Endothelial cell of hepatic sinusoid (primary cell): Measurements from ENCODE around the gene LCNL1.

Source experiments
- in situ Hi-C: cut with HindIII; loops from 2 replicates; pipeline ENCODE4 v1.10.0; 2017; ENCODE audit warnings: low sequenced_read_pairs

Gene LCNL1

DNA sequence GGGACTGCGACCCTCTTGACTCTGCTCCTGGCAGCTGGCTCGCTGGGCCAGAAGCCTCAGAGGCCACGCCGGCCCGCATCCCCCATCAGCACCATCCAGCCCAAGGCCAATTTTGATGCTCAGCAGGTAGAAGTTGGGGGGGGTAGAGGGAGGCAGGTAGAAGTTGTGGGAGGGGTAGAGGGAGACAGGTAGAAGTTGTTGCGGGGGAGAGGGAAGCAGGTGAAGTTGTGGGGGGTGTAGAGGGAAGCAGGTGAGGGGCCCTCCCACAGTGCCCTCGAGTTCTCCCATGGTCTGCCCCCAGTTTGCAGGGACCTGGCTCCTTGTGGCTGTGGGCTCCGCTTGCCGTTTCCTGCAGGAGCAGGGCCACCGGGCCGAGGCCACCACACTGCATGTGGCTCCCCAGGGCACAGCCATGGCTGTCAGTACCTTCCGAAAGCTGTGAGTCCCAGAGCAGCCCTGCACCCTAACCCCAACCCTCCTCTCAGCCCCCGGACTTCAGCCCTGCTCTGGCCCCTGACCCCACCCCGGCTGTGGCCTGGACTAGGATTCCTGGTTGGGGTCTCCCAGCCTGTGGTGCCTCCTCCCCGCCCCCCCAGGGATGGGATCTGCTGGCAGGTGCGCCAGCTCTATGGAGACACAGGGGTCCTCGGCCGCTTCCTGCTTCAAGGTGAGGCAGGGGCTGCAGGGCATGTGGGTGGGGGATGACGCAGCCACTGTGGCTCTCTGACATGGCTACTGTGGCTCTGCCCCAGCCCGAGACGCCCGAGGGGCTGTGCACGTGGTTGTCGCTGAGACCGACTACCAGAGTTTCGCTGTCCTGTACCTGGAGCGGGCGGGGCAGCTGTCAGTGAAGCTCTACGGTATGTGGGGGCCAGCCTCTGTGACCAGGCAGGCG is 37.2 kb upstream of the LCNL1 start:
- in situ Hi-C loops = loop anchor here (5.0 to 25.0 kb wide), 2 partner anchors 82 to 217 kb away; partner anchors contain the start of genes ABCA2, LRRC26 and TMEM210

DNA sequence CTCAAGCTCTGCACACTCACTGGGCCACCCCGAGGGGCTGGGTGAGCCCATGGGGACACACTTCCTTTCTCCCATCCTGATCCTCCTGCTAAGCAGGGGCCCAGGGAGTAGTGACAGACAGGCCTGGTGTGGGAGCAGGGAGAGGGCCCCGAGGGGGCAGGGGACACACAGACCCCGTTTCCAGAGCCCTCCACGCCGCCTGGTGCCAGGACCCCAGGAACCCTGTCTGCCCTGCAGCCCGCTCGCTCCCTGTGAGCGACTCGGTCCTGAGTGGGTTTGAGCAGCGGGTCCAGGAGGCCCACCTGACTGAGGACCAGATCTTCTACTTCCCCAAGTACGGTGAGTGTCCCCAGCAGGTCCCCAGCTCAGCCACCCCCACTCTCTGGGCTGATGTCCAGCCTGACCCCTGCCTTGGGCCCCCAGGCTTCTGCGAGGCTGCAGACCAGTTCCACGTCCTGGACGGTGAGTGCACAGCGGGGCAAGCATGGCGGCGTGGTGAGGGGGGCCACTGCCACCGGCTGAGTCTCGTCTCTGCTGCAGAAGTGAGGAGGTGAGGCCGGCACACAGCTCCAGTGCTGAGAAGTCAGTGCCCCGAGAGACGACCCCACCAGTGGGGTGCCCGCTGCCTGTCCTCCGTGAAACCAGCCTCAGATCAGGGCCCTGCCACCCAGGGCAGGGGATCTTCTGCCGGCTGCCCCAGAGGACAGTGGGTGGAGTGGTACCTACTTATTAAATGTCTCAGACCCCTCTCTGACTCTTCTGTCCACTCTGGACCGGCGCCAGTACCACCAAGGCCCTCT is 36.4 kb upstream of the LCNL1 start:
- in situ Hi-C loops = loop anchor here (5.0 to 25.0 kb wide), 2 partner anchors 81 to 216 kb away; partner anchors contain the start of genes ABCA2, LRRC26 and TMEM210

DNA sequence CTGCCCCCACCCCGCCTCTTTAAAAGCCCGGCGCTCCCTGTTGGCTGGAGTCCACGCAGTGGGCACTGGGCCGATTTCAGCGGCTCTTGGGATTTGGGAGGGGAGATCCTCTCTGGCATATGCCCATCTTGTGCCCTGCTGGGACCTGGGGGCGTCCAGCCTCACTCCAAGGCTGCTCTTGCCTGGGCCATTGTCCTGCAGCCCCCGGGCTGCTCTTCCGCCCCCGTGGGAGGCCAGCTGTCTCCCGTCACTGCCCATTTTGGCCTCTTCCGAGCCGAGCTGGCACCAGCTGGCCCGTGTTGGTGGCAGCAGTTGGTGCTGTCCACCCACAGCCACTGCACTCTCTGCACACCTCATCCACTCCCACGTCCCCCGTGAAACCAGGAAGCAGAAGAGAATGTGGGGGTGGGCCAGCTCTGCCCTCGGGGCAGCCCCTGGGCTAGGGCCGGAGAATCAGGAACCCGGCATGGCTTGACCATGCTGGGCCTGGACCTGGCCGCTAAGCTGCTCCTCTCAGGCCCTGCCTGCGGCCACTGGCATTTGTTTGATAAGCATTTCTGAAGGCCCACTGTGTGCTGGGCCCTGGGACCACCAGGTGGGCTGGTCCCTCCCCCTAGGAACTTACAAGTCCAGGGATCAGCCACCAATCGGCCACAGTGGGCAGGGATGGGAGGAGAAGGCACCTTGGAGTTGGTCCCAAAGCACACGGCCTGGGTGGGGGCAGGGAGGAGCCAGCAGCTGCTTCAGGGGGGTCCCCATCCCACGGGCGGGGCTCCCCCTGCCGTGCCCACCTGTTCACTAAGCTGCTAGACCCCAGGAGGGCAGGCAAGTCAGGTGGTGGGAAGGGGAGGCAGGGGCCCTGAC is 35.5 kb upstream of the LCNL1 start:
- in situ Hi-C loops = loop anchor here (5.0 to 25.0 kb wide), 2 partner anchors 80 to 215 kb away; partner anchors contain the start of genes ABCA2, LRRC26 and TMEM210

DNA sequence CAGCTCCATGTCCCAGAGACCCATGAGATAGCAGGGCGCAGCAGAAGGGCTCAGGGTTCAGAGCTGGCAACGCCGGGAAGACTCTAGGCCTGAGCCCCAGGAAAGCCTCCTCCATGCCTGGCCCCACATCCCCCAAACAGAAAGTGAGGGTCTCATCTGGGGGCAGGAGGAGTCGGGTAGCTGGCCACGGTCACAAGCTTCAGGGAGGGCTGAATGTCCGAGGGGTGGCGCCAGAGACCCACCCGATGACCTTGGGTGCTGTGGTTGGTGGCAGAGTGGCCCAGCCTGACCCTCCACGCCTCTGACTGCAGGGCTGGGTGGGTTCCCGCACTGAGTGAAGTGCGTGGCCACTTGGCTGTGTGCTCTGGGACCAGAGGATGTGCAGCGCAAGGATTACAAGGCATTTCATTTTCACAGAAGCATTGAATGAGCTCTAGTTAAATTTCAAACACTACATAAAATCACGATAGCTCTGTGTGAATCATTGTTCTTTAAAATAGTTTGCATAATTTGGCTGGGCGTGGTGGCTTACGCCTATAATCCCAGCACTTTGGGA is 34.8 kb upstream of the LCNL1 start:
- in situ Hi-C loops = loop anchor here (5.0 to 25.0 kb wide), 2 partner anchors 79 to 214 kb away; partner anchors contain the start of genes ABCA2, LRRC26 and TMEM210

DNA sequence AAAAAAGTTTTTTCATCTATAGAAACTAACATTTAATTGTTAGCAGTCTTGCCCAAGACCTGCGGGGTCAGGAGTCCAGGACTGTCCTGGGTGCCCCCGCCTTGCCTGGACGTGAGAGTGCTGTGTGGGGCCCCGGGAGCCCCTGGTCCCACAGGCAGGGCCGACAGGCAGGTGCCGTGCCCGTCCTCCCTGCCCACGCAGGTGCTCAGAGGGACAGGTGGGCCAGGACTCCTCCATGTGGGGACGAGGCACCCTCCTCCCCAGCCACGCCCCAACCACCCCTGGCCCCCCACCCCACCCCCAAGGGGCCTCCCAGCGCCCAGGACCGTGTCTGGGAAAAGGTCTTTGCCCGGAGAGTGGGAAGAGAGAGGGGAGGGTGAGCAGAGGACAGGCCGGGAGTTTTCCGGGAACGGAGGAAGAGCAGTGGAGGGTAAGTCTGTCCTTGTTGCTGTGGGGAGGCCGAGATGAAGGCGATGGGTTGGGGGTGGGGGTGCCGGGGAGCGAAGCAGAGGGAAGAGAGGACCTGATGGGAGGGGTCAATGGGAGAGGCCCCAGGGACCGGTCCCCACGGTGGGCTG is 33.5 kb upstream of the LCNL1 start:
- in situ Hi-C loops = loop anchor here (5.0 to 25.0 kb wide), 2 partner anchors 78 to 213 kb away; partner anchors contain the start of genes ABCA2, LRRC26 and TMEM210

DNA sequence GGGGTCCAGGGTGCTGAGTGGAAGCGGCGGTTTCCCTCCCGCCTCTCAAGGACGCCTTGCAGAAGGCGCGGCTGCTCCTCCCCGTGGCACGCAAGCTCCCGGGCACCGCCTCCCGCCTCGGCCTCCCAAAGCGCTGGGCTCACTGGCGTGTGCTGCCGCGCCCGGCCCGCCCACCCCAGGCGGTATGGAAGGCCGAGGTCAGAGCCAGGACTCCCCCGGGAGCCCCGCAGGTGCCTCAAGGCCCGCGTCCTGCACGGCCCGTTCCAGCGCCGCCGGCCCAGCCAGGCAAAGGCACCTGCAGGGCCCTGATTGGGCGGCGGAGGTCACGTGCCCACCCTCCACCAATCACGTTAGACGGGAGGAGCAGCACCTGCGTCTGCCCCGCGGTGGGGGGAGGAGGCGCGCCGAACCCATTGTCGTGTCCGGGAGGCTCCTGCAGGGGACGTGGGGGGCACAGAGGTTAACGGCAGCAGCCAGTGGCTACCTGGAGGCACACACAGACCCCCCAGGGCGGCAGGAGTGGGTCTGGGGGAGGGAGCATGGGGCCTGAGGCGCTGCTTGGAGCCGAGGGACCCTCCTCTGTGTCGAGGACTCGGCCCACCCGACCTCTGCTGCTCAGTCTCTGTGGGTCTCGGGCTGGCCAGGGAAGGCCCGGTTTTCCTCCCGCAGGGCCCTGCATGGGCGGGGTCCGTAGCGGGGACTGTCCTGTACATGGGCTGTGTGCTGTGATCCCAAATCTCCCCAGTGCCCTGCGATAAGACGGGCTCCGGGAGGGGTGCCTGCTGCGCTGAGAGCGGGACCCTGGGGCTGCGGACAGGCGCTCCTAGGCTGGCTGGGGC is 32.8 kb upstream of the LCNL1 start:
- in situ Hi-C loops = loop anchor here (5.0 to 25.0 kb wide), 2 partner anchors 77 to 212 kb away; partner anchors contain the start of genes ABCA2, LRRC26 and TMEM210

DNA sequence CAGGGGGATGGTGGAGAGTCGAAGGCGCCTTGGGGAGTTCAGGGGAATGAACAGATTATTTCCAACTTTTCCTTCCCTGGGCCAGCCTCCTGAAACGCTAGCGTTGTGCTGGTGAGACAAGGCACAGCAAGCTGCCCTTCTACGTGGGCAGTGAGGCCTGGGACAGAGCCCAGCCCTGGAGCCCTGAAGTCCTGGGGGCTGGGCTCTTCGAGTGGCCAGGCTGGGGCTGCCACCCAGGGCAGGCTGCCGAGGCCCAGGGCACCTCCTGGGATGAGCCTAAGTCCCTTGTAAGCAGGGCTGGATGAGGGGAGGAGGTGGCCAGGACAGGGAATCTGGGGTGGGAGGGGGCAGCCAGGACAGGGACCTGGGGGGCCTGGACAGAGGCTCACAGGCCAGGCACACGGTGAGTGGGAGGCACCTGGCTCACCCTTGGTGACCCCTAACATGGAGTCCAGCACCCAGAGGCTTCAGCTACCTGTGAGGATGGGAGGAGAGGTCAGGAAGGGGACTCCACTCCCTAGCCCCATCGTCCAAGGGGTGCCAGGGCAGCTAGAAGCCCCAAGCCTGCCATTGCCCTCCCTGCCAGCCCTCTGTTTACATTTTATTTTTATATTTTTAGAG is 32.0 kb upstream of the LCNL1 start:
- in situ Hi-C loops = no loop called here

DNA sequence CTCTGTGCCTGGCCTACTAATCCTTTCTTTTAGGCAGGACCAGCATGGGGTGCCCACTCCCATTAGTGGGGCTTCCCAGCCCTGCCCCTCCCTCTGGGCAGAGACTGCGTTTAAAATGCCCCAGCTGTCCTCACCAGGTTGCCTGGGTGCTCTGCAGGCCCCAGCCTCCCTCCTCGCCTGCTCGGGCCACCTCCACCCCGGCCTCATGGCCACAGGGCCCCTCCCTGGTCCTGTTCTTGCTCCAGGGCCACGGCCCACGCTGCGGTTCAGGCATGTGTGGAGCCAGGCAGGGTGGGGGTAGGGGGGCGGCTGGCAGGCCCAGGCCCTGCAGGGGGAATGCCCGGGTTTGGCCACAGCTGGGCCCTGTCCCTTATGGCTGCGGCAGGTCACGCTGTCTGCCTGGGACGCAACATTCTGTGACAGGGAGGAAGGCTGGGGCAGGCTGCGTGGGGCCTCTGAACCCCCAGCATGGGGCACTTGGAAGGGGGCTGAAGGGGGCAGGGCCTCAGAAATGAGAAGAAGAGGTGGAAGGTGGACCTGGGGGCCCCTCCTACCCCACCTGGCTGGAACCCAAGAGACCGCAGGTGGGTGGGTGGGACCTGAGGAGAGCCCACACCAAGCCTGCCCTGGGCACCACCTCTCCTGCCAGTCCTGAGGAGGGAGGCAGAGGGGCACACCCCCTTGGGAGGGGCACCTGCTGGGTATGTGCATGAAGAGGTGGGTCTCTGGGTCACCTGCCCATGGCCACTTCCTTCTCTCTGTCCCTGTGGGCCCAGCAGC is 31.1 kb upstream of the LCNL1 start, which contains the start of gene LCN12:
Gene LCN12 (plus strand): TSS at position 733 of the 780 bp plus-strand sequence. CDS start 55 bp downstream, outside the sequence.
- in situ Hi-C loops = no loop called here

DNA sequence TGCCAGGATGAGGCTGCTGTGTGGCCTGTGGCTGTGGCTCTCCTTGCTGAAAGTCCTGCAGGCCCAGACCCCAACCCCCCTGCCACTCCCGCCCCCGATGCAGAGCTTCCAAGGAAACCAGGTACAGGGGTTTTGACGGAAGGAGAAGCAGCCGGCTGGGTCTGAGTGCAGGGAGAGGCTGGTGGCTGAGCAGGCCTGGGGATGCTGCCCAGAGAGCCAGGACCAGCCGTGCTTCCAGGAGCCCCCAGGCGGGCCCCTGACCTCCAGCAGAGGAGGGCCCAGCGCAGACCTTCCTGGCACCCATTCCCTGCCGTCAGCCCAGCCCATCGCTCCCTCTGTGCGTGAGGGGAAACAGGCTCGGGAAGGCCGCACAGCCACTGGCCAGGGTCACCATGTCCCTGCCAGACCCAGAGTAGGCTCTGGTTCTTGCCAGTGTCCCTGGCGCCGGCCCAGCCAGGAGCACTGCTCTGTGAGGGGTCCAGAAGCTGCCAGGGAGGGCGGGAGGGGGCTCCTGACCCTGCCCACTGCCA is 30.4 kb upstream of the LCNL1 start:
- in situ Hi-C loops = no loop called here

DNA sequence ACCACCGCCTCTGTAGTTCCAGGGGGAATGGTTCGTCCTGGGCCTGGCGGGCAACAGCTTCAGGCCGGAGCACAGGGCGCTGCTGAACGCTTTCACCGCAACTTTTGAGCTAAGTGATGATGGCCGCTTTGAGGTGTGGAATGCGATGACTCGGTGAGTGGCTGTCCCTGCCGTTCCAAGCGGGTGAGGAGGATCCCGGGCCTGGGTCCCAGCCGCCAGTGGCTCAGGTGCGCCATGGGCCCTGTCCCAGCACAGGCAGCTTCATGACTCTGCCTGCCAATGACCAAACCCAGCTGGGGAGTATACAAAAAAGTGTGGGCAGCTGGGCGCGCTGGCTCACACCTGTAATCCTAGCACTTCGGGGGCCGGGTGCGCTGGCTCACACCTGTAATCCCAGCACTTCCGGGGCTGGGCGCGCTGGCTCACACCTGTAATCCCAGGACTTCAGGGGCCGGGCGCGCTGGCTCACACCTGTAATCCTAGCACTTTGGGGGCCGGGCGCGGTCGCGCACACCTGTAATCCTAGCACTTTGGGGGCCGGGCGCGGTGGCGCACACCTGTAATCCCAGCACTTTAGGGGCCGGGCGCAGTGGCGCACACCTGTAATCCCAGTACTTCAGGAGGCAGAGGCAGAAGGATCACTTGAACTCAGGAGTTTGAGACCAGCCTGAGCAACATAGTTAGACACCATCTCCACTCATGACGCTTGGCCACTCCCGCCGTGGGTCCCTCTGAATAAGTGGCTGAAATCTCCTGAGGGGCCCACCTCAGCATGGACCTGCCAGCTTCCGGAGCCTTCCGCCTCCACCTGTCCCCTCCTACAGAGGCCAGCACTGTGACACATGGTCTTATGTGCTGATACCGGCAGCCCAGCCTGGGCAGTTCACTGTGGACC is 29.7 kb upstream of the LCNL1 start:
- in situ Hi-C loops = no loop called here

DNA sequence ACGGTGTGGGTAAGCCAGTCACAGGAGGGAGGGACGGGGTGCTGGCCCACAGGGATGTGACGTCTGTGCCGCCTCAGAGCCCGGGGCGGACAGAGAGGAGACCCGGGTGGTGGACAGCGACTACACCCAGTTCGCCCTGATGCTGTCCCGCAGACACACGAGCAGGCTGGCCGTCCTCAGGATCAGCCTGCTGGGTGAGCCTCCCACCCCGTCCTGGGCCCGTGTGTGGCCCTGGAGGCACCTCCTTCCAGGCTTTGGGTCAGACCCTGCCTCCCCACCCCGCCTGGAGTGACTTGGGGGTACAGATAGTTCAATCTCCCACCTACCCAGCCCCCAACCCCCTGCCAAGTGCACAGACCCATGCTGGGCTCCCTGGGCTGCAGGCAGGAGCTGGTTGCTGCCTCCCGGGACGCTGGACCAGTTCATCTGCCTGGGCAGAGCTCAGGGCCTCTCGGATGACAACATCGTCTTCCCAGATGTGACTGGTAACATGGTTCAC is 29.0 kb upstream of the LCNL1 start:
- in situ Hi-C loops = no loop called here

DNA sequence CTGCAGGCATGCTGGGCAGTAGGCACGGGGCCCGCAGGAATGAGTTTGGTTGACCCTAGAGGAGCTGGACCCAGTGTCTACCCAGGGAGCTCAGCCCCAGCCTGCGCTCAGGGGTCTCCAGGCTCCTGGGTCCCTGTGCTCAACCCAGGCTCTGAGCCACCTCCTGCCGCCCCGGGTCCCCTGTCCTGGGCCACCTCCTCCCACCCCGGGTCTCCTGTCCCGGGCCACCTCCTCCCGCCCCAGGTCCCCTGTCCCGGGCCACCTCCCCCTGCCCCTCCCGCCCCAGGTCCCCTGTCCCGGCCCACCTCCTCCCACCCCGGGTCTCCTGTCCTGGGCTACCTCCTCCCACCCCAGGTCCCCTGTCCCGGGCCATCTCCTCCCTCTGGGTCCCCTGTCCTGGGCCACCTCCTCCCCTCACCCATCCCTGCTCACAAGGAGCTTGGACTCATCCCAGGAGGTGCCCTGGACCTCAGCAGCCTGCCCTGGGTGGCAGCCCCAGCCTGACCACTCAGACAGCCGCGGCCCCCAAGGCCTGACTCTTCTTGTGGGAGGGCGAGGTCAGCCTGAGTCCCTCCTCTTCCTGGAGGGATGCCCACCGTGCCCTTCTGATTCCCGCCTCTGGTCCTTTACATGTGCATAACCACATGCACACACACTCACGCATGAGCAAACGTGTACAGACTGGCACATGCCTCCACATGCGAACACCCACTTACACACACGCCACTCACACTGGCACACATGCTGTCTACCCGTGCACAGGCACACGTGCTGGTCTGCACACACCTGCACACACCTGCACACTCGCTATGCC is 28.3 kb upstream of the LCNL1 start:
- in situ Hi-C loops = no loop called here

DNA sequence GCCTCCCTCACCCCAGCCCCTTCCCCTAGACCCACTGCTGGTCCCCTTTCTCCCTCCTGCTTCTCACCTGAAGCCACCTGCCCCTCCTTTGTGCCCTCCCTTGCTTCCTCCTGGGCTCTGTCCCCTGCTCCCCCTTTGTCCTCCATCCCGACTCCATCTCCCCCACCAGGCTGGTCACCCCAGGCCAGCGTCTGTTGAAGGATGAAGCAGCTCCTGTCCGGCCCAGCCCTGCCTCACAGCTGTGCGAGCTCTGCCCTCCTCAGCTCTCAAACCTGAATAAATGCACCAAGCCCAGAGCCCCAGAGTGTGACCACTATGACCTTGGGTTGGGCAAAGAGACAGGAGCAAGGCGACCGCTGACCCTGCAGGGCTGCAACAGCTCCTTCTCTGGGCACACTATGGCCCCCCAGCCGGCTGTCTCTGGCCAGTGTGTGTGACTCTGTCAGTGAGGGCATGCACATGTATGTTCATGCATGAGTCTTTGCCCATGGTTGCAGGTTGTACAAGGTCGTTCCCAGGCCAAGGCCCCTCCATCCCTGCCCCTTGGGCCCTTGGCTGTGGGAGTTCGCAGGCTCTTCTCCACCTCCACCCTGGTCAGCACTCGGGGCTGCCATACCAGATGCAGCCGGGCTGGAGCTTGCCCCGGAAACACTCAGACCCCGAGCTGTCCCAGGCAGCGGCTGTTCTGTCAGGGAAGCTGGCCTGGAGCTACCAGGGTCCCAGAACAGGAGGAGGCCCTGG is 27.4 kb upstream of the LCNL1 start:
- in situ Hi-C loops = no loop called here

DNA sequence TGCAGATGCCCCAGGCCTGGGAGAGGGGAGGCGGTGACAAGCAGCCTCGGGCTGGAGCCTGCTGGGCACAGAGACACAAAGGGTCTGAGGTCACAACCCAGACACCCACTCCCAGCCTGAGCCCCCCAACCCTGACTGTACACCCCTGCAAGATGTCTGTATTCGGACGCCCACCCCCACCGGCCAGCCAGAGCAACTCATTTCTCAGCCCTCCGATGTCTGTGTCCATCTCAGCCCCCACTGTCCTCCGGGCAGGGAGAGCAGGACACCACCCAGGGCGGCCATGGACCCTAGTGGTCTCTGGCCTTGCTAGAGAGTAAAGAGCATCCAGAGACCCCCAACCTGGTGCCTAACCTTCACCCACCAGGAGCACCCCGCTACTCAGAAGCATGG is 26.9 kb upstream of the LCNL1 start:
- in situ Hi-C loops = no loop called here

DNA sequence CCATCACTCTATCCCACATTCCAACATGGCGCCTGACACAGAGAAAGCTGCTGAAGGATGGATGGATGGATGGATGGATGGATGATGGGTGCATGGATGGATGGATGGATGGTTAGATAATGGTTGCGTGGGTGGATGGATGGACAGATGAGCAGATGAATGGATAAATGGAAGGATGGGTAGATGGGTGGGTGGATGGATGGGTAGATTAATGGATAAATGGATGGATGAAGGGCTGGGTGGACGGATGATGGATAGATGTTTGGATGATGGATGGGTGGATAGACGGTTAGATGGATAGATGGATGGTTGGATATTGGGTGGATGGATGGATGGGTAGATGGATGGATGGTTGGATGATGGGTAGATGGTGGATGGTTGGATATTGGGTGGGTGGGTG is 26.2 kb upstream of the LCNL1 start:
- in situ Hi-C loops = no loop called here
